SK-N-SH (cell line): ENCODE data around the gene VAPB. TPM values are rescaled to one million over a fixed set of nuclear protein-coding genes. Genes with fewer than 3 reads are reported as not detected.

ENCODE experiments used
- CTCF ChIA-PET: fragments of 300-600, 350-600 bp; formaldehyde crosslinking; extraction: SDS; loops from one replicate; lab custom pipeline; 2021; lab: Yijun Ruan, JAX
- POLR2A ChIA-PET: fragments of 350-600 bp; sonication (Branson Sonifier 250); formaldehyde crosslinking; extraction: SDS; loops from one replicate; lab custom pipeline; 2020; ENCODE audit warnings: antibody characterized with exemption, inconsistent platforms; lab: Yijun Ruan, JAX
- DNase-seq: peaks from one replicate; pipeline ENCODE4 v3.0.0; 2012
- H2AFZ ChIP-seq: fragments of 200-600 bp; sonication (generic); 2 replicates; pipeline ENCODE4 v1.8.1; 2016; ENCODE audit warnings: antibody characterized with exemption, mild to moderate bottlenecking, low read depth
- H3F3A ChIP-seq: fragments of 200-600 bp; sonication (generic); replicated peaks from 2 replicates; pipeline ENCODE3; 2016; ENCODE audit warnings: antibody characterized with exemption, mild to moderate bottlenecking; ENCODE audit not compliant: insufficient read depth
- H3K27ac ChIP-seq, 2 experiments: fragments of 200-500 bp in 1 of 2; fragments of 200-600 bp in 1 of 2; sonication (Bioruptor generic) in 1 of 2; sonication (generic), shearing (Covaris generic) in 1 of 2; 2 replicates each; pipeline versions ENCODE4 v1.5.1 to v1.6.1; 2014 to 2016; ENCODE audit warnings: low read depth in 2 of 2, inconsistent platforms in 1 of 2, low read length in 1 of 2, mild to moderate bottlenecking in 1 of 2, mixed read lengths in 1 of 2
- H3K27me3 ChIP-seq: fragments of 200-600 bp; sonication (generic), shearing (Covaris generic); 2 replicates; pipeline ENCODE4 v1.6.1; 2016; ENCODE audit warnings: mixed run types; ENCODE audit not compliant: insufficient read depth
- H3K36me3 ChIP-seq, 2 experiments: fragments of 200-500 bp in 1 of 2; fragments of 200-600 bp in 1 of 2; sonication (Bioruptor generic) in 1 of 2; sonication (generic) in 1 of 2; replicated peaks in 1 of 2; 2 replicates each; pipeline versions ENCODE3 to v1.5.1; 2014 to 2016; ENCODE audit warnings: low read length in 1 of 2, mild to moderate bottlenecking in 1 of 2; ENCODE audit not compliant: insufficient read depth in 2 of 2, control insufficient read depth in 1 of 2
- H3K4me1 ChIP-seq, 2 experiments: fragments of 200-500 bp in 1 of 2; fragments of 200-600 bp in 1 of 2; sonication (Bioruptor generic) in 1 of 2; sonication (generic), shearing (Covaris generic) in 1 of 2; 2 replicates each; pipeline versions ENCODE4 v1.5.1 to v1.6.1; 2014 to 2016; ENCODE audit warnings: low read depth in 1 of 2, low read length in 1 of 2, mixed run types in 1 of 2; ENCODE audit not compliant: insufficient read depth in 2 of 2, control insufficient read depth in 1 of 2
- H3K4me2 ChIP-seq: fragments of 200-600 bp; sonication (generic), shearing (Covaris generic); 2 replicates; pipeline ENCODE4 v1.6.1; 2017; ENCODE audit warnings: mixed run types
- H3K4me3 ChIP-seq, 2 experiments: fragments of 200-500 bp in 1 of 2; fragments of 200-600 bp in 1 of 2; sonication (Bioruptor generic) in 1 of 2; sonication (generic), shearing (Covaris generic) in 1 of 2; 2 replicates each; pipeline versions ENCODE4 v1.5.1 to v1.8.1; 2014 to 2016; ENCODE audit warnings: low read depth in 2 of 2, inconsistent platforms in 1 of 2, low read length in 1 of 2, mild to moderate bottlenecking in 1 of 2, mixed read lengths in 1 of 2, moderate library complexity in 1 of 2
- H3K79me2 ChIP-seq: fragments of 200-600 bp; sonication (generic); 2 replicates; pipeline ENCODE4 v1.8.1; 2017; ENCODE audit warnings: mild to moderate bottlenecking; ENCODE audit not compliant: insufficient read depth
- H3K9ac ChIP-seq: fragments of 200-600 bp; sonication (generic); 2 replicates; pipeline ENCODE4 v1.6.1; 2017; ENCODE audit warnings: mixed run types
- H3K9me2 ChIP-seq: fragments of 200-600 bp; sonication (generic); 2 replicates; pipeline ENCODE4 v1.6.1; 2017; ENCODE audit warnings: mixed run types
- H3K9me3 ChIP-seq: fragments of 200-600 bp; sonication (generic); 2 replicates; pipeline ENCODE4 v1.6.1; 2017; ENCODE audit warnings: mixed run types, mild to moderate bottlenecking, moderate library complexity
- H4K20me1 ChIP-seq: fragments of 200-600 bp; sonication (generic); 2 replicates; pipeline ENCODE4 v1.6.1; 2017; ENCODE audit warnings: mild to moderate bottlenecking, mixed run types; ENCODE audit not compliant: insufficient read depth
- ELF1 ChIP-seq: IDR thresholded peaks from 2 replicates; pipeline ENCODE4 v1.4.0; 2012
- EP300 ChIP-seq, 2 experiments: IDR thresholded peaks; 2 replicates each; pipeline versions ENCODE4 v1.4.0 to v1.6.1; 2012; ENCODE audit warnings: borderline replicate concordance in 1 of 2, low read depth in 1 of 2, low read length in 1 of 2
- FOSL2 ChIP-seq: IDR thresholded peaks from 2 replicates; pipeline ENCODE4 v1.4.0; 2012; ENCODE audit warnings: low read depth, mild to moderate bottlenecking, moderate library complexity, borderline replicate concordance
- FOXM1 ChIP-seq: IDR thresholded peaks from 2 replicates; pipeline ENCODE4 v1.4.0; 2012; ENCODE audit warnings: low read depth, mild to moderate bottlenecking
- GABPA ChIP-seq: IDR thresholded peaks from 2 replicates; pipeline ENCODE4 v1.4.0; 2012; ENCODE audit warnings: low read depth, mild to moderate bottlenecking
- GATA2 ChIP-seq: sonication (generic); formaldehyde crosslinking; IDR thresholded peaks from 2 replicates; pipeline ENCODE4 v1.5.0; 2020; ENCODE audit warnings: mild to moderate bottlenecking, missing genetic modification reagents
- MEF2A ChIP-seq: IDR thresholded peaks from 2 replicates; pipeline ENCODE4 v1.4.0; 2012; ENCODE audit warnings: low read depth, borderline replicate concordance
- POLR2AphosphoS5 ChIP-seq: IDR thresholded peaks from 2 replicates; pipeline ENCODE4 v1.6.1; 2012; ENCODE audit warnings: low read depth, low read length
- RCOR1 ChIP-seq: fragments of 150-350 bp; IDR thresholded peaks from 2 replicates; pipeline ENCODE4 v1.6.1; 2017; ENCODE audit warnings: antibody characterized with exemption, low read length
- RFX5 ChIP-seq: IDR thresholded peaks from 2 replicates; pipeline ENCODE4 v1.6.1; 2012; ENCODE audit warnings: mild to moderate bottlenecking, improper control_type of control experiment, low read length
- SIN3A ChIP-seq: IDR thresholded peaks from 2 replicates; pipeline ENCODE4 v1.6.1; 2012; ENCODE audit warnings: low read depth, mild to moderate bottlenecking, low read length, moderate library complexity, borderline replicate concordance
- TAF1 ChIP-seq: IDR thresholded peaks from 2 replicates; pipeline ENCODE4 v1.6.1; 2012; ENCODE audit warnings: low read depth, mild to moderate bottlenecking, low read length, moderate library complexity, borderline replicate concordance
- YY1 ChIP-seq: IDR thresholded peaks from 2 replicates; pipeline ENCODE4 v1.4.0; 2012; ENCODE audit warnings: low read depth, mild to moderate bottlenecking
- WGBS: methylation state at CpG from one replicate; pipeline ENCODE4 v1.1.6; 2017; ENCODE audit warnings: low lambda C conversion rate; 5-methylcytosine and 5-hydroxymethylcytosine counted together
- polyA plus RNA-seq, 3 experiments: library from polyadenylated mRNA; depleted of rRNA; stranded (reverse); fragments of >200 nt; gene quantifications; 2 replicates each; pipeline ENCODE4 v1.2.3, GENCODE V29; 2012
- TF ChIP-seq, protein P1 (sequence below): fragments of 200-600 bp; sonication (generic); IDR thresholded peaks from 2 replicates; pipeline ENCODE4 v1.6.1; 2017; ENCODE audit warnings: antibody characterized with exemption, mild to moderate bottlenecking, moderate library complexity
- TF ChIP-seq, protein P2 (sequence below): fragments of 150-350 bp; IDR thresholded peaks from 2 replicates; pipeline ENCODE4 v1.6.1; 2016; ENCODE audit warnings: mild to moderate bottlenecking, low read depth, low read length
- TF ChIP-seq, protein P3 (sequence below): fragments of 150-350 bp; IDR thresholded peaks from 2 replicates; pipeline ENCODE4 v1.6.1; 2017; ENCODE audit warnings: antibody characterized with exemption, low read length, low read depth, borderline replicate concordance
- TF ChIP-seq, protein P4 (sequence below): IDR thresholded peaks from 2 replicates; pipeline ENCODE4 v1.4.0; 2012; ENCODE audit warnings: low read depth, borderline replicate concordance

The VAPB gene
- polyA plus RNA-seq, 1 of the 3 experiments (the other 2 are of a cell fraction) = 16.9 TPM

DNA sequence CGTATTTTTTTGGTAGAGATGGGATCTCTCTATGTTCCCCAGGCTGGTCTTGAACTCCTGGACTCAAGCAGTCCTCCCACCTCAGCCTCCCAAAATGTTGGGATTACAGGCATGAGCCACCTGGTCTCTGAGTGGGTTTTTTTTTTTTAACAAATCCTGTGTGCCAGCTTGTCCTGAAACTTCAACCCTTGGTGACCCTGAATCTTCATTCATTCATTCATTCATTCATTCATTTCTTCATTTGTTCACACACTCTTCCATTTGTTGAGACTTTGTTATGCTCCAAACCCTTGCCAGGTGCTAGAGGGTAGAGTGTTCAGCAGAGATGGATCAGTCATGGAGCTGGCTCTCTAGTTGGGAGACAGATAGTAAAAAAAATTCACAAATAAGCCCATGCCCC is 12.0 kb upstream of the VAPB start:
- 67% methylated on average over 1 of the region's 1 CpG for WGBS
- H3K4me1 ChIP-seq = peaks cover 0 to 3% of the 10 kb centered on the region in 2 experiments; a peak in 1 of 4 replicates
- no peak for DNase-seq
- H2AFZ ChIP-seq = no peak overlapping the region
- H3F3A ChIP-seq = no peaks in the 10 kb centered on the region
- ChIA-PET CTCF (no interaction called here), POLR2A (interaction anchor here (0.6 kb wide), 1 partner anchor 693 kb away, joined by 3 read pairs; no protein-coding TSS in a partner anchor)
- no peaks in the 10 kb centered on the region for H3K36me3 ChIP-seq
- H3K27ac ChIP-seq = no peak overlapping the region
- no peaks in the 10 kb centered on the region for H3K27me3 ChIP-seq
- no peak overlapping the region for H3K4me3 ChIP-seq
- H3K9me3 ChIP-seq = no peaks in the 10 kb centered on the region
- H3K4me2 ChIP-seq = no peak overlapping the region
- no peaks in the 10 kb centered on the region for H3K9me2 ChIP-seq
- H3K9ac ChIP-seq = no peak overlapping the region
- H4K20me1 ChIP-seq = no peaks in the 10 kb centered on the region
- TF ChIP-seq ELF1 = no peak
- TF ChIP-seq, protein P1, sequence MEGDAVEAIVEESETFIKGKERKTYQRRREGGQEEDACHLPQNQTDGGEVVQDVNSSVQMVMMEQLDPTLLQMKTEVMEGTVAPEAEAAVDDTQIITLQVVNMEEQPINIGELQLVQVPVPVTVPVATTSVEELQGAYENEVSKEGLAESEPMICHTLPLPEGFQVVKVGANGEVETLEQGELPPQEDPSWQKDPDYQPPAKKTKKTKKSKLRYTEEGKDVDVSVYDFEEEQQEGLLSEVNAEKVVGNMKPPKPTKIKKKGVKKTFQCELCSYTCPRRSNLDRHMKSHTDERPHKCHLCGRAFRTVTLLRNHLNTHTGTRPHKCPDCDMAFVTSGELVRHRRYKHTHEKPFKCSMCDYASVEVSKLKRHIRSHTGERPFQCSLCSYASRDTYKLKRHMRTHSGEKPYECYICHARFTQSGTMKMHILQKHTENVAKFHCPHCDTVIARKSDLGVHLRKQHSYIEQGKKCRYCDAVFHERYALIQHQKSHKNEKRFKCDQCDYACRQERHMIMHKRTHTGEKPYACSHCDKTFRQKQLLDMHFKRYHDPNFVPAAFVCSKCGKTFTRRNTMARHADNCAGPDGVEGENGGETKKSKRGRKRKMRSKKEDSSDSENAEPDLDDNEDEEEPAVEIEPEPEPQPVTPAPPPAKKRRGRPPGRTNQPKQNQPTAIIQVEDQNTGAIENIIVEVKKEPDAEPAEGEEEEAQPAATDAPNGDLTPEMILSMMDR = no peak
- TF ChIP-seq, protein P2, sequence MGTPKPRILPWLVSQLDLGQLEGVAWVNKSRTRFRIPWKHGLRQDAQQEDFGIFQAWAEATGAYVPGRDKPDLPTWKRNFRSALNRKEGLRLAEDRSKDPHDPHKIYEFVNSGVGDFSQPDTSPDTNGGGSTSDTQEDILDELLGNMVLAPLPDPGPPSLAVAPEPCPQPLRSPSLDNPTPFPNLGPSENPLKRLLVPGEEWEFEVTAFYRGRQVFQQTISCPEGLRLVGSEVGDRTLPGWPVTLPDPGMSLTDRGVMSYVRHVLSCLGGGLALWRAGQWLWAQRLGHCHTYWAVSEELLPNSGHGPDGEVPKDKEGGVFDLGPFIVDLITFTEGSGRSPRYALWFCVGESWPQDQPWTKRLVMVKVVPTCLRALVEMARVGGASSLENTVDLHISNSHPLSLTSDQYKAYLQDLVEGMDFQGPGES = no peak
- TF ChIP-seq SIN3A = no peak
- TF ChIP-seq, protein P3, sequence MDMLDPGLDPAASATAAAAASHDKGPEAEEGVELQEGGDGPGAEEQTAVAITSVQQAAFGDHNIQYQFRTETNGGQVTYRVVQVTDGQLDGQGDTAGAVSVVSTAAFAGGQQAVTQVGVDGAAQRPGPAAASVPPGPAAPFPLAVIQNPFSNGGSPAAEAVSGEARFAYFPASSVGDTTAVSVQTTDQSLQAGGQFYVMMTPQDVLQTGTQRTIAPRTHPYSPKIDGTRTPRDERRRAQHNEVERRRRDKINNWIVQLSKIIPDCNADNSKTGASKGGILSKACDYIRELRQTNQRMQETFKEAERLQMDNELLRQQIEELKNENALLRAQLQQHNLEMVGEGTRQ = no peak
- TF ChIP-seq GATA2 = no peak
- TF ChIP-seq FOXM1 = no peak
- no peak for TF ChIP-seq EP300 (IDR thresholded peaks at IDR 0.05; ENCODE audit: borderline replicate concordance in 1 of 2, low read depth in 1 of 2, low read length in 1 of 2)
- no peak for TF ChIP-seq RFX5
- TF ChIP-seq MEF2A = no peak
- no peaks in the 10 kb centered on the region for H3K79me2 ChIP-seq

DNA sequence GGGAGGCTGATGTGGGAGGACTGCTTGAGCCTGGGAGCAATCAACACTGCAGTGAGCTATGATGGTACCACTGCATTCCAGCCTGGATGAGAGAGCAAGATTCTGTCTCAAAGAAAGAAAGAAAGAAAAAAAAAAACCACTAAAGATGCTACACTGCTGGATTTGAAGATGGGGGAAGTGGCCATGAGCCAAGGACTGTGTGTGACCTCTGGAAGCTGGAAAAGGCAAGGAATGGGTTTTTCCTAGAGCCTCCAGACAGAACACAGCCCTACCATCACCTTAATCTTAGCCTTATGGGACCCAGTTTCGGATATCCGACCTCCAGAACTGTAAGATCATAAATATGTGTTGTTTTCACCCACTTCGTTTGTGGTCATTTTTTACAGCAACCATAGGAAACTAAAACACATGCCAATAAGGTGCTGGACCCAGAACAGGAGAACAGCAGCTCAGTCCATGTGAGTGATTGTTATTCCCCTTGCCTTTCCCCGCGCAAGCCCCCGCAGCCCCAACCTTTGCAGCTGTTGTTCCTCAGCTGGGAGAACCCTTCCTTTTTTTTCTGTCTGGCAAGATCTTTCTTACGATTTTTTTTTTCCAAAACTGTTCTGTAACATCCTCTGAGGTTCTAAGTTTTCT is 11.1 kb upstream of the VAPB start:
- no peak overlapping the region for H3K9ac ChIP-seq
- H3K79me2 ChIP-seq = no peaks in the 10 kb centered on the region
- ChIA-PET CTCF (no interaction called here), POLR2A (no interaction called here)
- H3F3A ChIP-seq = no peaks in the 10 kb centered on the region
- DNase-seq = no peak
- no peaks in the 10 kb centered on the region for H3K9me2 ChIP-seq
- H2AFZ ChIP-seq = no peak overlapping the region
- peaks cover 0 to 3% of the 10 kb centered on the region in 2 experiments; a peak in 1 of 4 replicates for H3K4me1 ChIP-seq
- H3K27me3 ChIP-seq = no peaks in the 10 kb centered on the region
- no peak overlapping the region for H3K27ac ChIP-seq
- no peak overlapping the region for H3K4me2 ChIP-seq
- no peaks in the 10 kb centered on the region for H4K20me1 ChIP-seq
- 82% methylated on average over 7 of the region's 7 CpGs for WGBS
- no peaks in the 10 kb centered on the region for H3K36me3 ChIP-seq
- H3K9me3 ChIP-seq = no peaks in the 10 kb centered on the region
- no peak overlapping the region for H3K4me3 ChIP-seq
- TF ChIP-seq TAF1 = no peak
- TF ChIP-seq, protein P2 = no peak
- TF ChIP-seq FOSL2 = no peak
- TF ChIP-seq POLR2AphosphoS5 = no peak
- no peak for TF ChIP-seq MEF2A
- no peak for TF ChIP-seq RCOR1
- TF ChIP-seq GABPA = no peak
- TF ChIP-seq, protein P3 = no peak
- TF ChIP-seq YY1 = no peak
- TF ChIP-seq, protein P4, sequence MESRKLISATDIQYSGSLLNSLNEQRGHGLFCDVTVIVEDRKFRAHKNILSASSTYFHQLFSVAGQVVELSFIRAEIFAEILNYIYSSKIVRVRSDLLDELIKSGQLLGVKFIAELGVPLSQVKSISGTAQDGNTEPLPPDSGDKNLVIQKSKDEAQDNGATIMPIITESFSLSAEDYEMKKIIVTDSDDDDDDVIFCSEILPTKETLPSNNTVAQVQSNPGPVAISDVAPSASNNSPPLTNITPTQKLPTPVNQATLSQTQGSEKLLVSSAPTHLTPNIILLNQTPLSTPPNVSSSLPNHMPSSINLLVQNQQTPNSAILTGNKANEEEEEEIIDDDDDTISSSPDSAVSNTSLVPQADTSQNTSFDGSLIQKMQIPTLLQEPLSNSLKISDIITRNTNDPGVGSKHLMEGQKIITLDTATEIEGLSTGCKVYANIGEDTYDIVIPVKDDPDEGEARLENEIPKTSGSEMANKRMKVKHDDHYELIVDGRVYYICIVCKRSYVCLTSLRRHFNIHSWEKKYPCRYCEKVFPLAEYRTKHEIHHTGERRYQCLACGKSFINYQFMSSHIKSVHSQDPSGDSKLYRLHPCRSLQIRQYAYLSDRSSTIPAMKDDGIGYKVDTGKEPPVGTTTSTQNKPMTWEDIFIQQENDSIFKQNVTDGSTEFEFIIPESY = no peak
